COLO668 (cell line): ENCODE data around the gene TSPY9.
"Not testable (repeated sequence)": the region's sequence is repeated elsewhere in the genome, so short reads cannot be mapped to it uniquely, and the experiment has no call there.

Experiments used
- DNase-seq: peaks from one replicate; lab custom pipeline; 2025; ENCODE audit not compliant: unreplicated experiment; lab: John Stamatoyannopoulos, UW

TSPY9 gene

DNA sequence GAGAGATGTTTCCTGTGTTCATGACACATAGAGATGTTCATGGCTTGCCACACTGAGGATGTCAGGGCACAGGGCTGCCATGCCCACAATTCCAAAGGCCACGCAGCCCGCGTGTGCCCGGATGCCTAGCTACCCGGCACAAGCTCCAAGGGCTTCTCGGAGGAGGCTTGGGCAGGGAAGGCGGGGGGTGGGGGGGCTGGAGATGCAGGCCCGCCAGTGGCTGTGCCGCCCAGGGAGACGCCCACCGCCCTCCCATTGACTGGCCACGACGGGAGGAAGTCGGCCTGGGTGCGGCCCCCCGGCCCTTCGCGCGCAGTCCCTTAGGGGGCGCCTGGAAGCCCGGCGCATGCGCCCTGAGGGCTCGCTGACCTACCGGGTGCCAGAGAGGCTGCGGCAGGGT, at the start of gene TSPY9:
TSS of gene TSPY9 (plus strand) at position 301 of the 400 bp plus-strand sequence. CDS start at position 347, 46 bp downstream.
- DNase-seq = not testable (repeated sequence)

DNA sequence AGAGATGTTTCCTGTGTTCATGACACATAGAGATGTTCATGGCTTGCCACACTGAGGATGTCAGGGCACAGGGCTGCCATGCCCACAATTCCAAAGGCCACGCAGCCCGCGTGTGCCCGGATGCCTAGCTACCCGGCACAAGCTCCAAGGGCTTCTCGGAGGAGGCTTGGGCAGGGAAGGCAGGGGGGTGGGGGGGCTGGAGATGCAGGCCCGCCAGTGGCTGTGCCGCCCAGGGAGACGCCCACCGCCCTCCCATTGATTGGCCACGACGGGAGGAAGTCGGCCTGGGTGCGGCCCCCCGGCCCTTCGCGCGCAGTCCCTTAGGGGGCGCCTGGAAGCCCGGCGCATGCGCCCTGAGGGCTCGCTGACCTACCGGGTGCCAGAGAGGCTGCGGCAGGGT, 20.4 kb upstream of the TSPY9 start, which contains the start of gene TSPY1:
TSS of gene TSPY1 (plus strand) at position 301 of the 400 bp plus-strand sequence. CDS start at position 347, 46 bp downstream.
- DNase-seq = not testable (repeated sequence)

DNA sequence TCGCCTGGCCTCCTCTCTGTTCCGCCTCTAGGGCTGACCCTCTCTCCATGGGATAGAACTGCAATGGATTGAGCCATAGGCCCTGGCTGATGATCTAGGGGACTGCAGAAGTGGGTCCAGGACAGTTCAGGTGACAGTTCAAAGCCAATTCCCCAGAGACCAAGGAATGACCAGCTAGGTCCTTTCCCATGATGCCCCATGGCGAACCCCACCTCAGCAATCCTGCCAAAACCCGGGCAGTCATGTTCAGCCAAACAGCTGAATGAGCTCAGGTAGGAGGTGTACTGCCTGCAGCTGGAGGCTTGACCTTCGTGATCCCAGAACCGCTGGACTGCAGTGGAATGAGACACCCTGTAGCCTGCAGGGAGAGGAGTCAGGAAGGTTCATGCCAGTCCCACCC, 17.3 kb downstream of the TSPY9 start:
- DNase-seq = not testable (repeated sequence)

DNA sequence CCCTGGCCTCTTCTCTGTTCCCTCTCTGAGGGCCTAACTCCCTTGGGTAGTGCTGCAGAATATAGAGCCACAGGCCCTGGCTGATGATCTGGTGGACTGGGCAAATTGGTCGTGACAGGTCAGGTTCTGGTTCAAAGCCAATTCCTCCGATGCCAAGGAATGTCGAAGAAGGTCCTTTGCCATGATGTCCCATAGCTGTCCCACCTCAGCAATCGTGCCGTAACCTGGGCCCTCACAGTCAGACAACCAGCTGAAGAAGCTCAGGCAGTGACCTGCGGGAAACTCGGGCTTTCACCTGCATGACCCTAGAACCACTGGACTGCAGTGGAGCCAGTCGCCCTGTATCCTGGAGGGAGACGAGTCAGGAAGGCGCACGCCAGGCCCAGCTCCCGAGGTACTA, 29.2 kb downstream of the TSPY9 start:
- DNase-seq = not testable (repeated sequence)

GRCh38 chrY:9527580-9527979, 40.5 kb downstream of the TSPY9 start, which contains the start of gene TSPY10:
Gene TSPY10, plus strand, starts transcription at chrY:9527880. Its CDS starts 46 bp downstream, at chrY:9527926.
- DNase-seq = not testable (repeated sequence)
